H7 (cell line): ENCODE data around the gene SMIM38. TPM values are rescaled to one million over a fixed set of nuclear protein-coding genes. Genes with fewer than 3 reads are reported as not detected.
A peak's percentile ranks its signal among the peaks of the same experiment; 100 is the strongest.

Experiments
- DNase-seq: peaks from one replicate; pipeline ENCODE4 v3.0.0; 2012
- H3K27me3 ChIP-seq: 2 replicates; pipeline ENCODE4 v1.6.0; 2011; ENCODE audit warnings: mild to moderate bottlenecking, low read length; ENCODE audit not compliant: control insufficient read depth, insufficient read depth
- H3K36me3 ChIP-seq: replicated peaks from 2 replicates; pipeline ENCODE4 v1.5.1; 2011; ENCODE audit warnings: low read length; ENCODE audit not compliant: control insufficient read depth, insufficient read depth
- H3K4me3 ChIP-seq: 2 replicates; pipeline ENCODE4 v1.5.1; 2011; ENCODE audit warnings: low read depth, mild to moderate bottlenecking, control low read depth, low read length, moderate library complexity; ENCODE audit not compliant: insufficient read depth
- total RNA-seq: library from RNA; depleted of rRNA; stranded (reverse); fragments of >200 nt; shearing (Covaris generic); gene quantifications from 2 replicates; pipeline ENCODE4 v1.2.3, GENCODE V29; 2014; rRNA removed

SMIM38 gene
- total RNA-seq, 1 experiment from 2014 or later: 0.28 TPM

DNA sequence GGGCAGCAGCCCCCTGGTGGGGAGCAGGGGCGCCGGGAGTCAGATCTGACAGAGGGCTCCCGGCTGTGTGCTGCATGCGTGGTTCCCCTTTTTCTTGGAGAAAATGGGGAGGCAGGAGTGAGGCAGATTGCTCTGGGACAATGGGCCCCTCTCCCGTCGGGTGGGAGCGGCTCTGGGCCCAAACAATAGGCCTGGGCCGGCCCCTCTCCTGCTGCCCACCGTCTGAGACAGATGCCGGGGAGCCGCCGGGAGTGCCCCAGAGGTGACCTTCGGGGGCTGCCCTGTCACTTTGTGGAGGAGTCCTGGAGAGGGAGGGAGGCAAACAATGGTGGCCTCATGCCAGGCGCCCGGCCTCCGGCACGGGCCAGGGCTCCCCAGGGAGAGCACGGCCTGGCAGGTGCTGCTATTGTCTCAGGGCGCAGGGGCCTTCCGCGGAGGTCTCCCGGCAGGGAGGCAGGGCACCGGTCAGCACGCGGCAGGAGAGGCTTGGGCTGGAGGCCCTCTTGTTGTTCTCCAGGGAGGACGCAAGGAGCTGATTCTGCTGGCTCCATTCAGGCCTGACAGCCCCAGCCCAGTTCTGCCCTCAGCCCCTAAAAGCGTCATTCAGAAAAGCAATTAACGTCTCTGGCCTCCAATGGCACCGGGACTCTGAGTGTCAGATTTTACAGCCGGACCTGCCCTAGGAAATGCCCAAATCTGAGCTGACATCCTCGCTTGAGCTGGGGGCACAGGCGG, 44.8 kb downstream of the SMIM38 start:
- no peak overlapping the region for H3K4me3 ChIP-seq
- no peaks in the 10 kb centered on the region for H3K27me3 ChIP-seq
- DNase-seq: peak; percentile 80
- no peaks in the 10 kb centered on the region for H3K36me3 ChIP-seq

- peak; percentile 36 for DNase-seq
- no peaks in the 10 kb centered on the region for H3K27me3 ChIP-seq
- no peak overlapping the region for H3K4me3 ChIP-seq
These were observed 45.3 kb downstream of the SMIM38 start for GRCh38 chr11:69201066-69201365.

DNA sequence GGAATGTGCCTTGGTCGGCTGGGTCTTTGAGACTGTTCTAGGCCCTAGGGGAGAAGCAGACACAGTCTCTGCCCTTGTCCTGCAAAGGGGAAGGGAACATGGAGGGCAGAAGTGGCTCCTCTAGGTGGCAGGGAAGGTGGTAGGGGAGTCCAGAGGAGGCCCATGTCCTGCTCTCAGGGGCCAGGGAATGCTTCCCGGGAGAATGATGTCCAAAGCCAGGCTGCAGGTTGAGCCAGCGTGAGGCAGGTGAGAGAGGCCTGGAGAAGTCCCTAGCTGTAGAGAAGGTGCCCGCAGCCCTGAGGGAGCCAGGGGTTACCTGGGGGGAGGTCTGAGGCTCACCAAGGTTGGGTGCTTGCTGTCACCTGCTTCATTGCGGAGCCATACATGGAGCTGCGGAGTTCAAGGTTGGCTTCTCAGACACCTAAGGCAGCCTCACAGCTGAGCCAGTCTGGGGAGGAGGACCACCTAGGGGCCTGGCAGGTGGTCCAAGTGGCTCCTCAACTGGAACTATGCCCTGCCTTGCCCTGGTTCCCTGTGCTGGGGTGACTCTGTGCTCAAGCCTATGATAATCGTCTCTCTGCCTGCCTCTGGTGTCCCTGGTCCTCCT, 46.1 kb downstream of the SMIM38 start:
- H3K27me3 ChIP-seq: no peaks in the 10 kb centered on the region
- H3K4me3 ChIP-seq: no peak overlapping the region
- no peak for DNase-seq
- no peaks in the 10 kb centered on the region for H3K36me3 ChIP-seq

More at GRCh38 chr11:69201066-69201365, 45.3 kb downstream of the SMIM38 start:
- H3K36me3 ChIP-seq: no peaks in the 10 kb centered on the region

DNA sequence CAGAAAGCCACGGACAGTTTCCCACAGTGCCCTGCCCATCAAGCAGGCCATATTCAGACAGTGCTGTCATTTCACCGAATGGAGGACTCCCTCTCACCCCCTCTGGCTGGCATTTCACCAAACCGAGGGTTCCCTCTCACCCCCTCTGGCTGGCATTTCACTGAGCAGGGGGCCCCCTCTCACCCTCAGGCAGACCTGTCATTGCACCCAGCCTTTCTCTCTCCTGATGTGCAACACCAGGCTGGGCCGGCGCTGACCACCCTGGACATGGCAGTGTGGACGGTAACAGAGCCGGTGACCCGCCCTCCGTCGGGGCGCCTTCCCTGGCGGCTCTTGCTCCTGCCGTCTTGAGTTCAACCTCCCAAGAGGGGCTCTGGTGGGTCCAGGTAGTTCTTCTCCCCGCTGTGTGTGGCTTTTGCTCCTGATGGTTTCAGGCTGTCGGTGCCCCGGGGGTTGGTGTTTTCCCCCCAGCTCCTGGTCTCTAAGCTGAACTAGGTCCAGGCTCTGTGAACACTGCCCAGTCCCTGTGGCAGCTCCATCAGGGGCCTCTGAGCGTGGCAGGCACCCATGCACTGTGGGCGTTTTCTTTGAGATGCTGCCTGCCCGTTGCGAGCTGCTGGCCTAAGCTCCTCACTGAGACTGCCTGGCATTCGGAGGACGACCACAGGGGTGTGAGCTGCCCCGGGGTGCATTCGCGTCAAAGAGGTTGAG, 46.9 kb downstream of the SMIM38 start:
- Histone ChIP-seq H3K4me3 (no peak overlapping the region), H3K36me3 (no peaks in the 10 kb centered on the region), H3K27me3 (no peaks in the 10 kb centered on the region)
- peak; percentile 33 for DNase-seq

- DNase-seq: no peak
- no peaks in the 10 kb centered on the region for H3K27me3 ChIP-seq
- H3K4me3 ChIP-seq: no peak overlapping the region
- no peaks in the 10 kb centered on the region for H3K36me3 ChIP-seq
These were observed 47.6 kb downstream of the SMIM38 start for GRCh38 chr11:69203381-69203780.

GRCh38 chr11:69203901-69204245, 48.1 kb downstream of the SMIM38 start:
- no peak overlapping the region for H3K4me3 ChIP-seq
- DNase-seq: peak; percentile 32
- no peaks in the 10 kb centered on the region for H3K36me3 ChIP-seq
- H3K27me3 ChIP-seq: no peaks in the 10 kb centered on the region

DNA sequence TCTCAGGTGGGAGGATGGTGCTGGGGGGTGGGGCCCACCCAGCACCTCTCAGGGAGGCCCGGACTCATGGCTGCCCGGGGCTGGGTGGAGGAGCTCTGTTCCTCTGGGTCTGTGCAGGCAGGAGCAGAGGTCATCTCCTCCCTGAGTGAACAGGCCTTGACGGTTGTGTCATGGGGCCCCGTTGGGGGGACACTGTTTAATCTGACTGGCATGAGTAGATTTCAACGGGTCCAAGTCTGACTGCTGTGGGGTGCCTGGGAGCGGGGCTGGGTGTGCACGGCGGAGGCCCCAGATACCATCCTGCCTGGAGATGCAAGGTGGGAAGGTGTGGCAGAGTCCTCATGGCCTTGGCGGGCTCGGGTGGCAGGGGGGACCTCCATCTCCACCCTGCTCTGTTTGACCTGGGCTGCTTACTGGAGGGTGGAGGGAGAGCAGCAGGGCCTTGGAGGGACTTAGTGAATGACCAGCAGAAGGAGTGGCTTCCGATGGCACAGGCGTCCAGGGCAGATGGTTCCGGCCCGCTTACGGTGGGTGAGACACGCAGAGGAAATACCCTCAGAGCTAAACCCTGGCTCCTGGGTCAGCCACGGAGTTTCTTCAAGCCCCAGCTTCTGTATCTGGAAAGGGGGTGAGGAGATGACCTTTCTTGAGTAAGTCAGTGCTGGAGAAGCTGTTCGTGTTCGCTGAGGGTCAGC, 48.7 kb downstream of the SMIM38 start:
- Histone ChIP-seq H3K4me3 (no peak overlapping the region), H3K36me3 (no peaks in the 10 kb centered on the region), H3K27me3 (no peaks in the 10 kb centered on the region)
- DNase-seq: no peak

DNA sequence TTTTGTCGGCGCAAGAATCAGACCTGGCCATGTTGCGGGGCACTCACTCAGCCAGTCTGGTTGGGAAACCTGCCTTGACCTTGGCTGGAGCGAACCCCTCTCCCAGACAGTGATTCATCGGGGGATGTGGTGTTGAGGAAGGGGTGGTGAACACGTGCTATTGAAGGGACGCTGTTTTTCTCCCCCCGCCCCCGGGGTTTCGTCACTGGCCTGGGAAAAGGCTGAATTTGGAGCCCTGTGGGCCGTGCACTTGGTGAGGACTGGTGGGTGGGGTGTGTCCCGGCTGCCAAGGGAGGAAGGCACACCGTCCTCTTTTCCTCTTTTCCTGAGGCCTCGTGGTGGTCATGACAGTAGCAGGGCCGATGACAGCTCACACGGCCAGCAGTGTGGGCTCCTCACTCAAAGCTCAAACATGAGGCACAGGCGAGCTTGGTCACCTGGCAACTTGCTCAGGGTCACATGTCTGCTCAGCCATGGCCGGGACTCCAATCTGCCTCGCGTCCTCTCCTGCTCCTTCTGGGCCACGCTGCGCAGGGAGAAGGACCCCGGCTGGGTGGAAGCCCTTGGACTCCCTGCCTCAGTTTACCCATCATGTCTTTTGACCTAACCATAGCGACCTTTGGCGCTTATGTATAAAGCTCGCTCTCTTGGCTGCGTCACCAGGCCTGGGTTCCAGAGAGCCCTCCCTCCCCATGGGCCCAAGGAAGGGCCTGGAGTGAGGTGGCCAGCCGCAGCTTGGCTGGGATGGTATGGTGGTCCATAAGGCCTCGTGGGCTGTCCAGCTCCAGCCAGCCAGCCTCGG, 49.4 kb downstream of the SMIM38 start:
- Histone ChIP-seq H3K4me3 (no peak overlapping the region), H3K27me3 (no peaks in the 10 kb centered on the region), H3K36me3 (no peaks in the 10 kb centered on the region)
- DNase-seq: peak; percentile 41

Other genes starting within 250 kb of the SMIM38 start
- not detected in 2 replicates for gene MRGPRD, start 174.9 kb upstream of the SMIM38 start, total RNA-seq
- 6.5 and 7.6 TPM in 2 replicates for gene MRGPRF, start 142.7 kb upstream of the SMIM38 start, total RNA-seq
- gene TPCN2, start 107.0 kb upstream of the SMIM38 start, total RNA-seq: 11.8 and 13.2 TPM in 2 replicates
- 2.0 and 4.3 TPM in 2 replicates for gene MYEOV, start 138.2 kb downstream of the SMIM38 start, total RNA-seq